ENCODE data around the gene CSF1.
"Not testable (repeated sequence)": the region's sequence is repeated elsewhere in the genome, so short reads cannot be mapped to it uniquely, and the experiment has no call there.

CSF1 gene, protein sequence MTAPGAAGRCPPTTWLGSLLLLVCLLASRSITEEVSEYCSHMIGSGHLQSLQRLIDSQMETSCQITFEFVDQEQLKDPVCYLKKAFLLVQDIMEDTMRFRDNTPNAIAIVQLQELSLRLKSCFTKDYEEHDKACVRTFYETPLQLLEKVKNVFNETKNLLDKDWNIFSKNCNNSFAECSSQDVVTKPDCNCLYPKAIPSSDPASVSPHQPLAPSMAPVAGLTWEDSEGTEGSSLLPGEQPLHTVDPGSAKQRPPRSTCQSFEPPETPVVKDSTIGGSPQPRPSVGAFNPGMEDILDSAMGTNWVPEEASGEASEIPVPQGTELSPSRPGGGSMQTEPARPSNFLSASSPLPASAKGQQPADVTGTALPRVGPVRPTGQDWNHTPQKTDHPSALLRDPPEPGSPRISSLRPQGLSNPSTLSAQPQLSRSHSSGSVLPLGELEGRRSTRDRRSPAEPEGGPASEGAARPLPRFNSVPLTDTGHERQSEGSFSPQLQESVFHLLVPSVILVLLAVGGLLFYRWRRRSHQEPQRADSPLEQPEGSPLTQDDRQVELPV

DNA sequence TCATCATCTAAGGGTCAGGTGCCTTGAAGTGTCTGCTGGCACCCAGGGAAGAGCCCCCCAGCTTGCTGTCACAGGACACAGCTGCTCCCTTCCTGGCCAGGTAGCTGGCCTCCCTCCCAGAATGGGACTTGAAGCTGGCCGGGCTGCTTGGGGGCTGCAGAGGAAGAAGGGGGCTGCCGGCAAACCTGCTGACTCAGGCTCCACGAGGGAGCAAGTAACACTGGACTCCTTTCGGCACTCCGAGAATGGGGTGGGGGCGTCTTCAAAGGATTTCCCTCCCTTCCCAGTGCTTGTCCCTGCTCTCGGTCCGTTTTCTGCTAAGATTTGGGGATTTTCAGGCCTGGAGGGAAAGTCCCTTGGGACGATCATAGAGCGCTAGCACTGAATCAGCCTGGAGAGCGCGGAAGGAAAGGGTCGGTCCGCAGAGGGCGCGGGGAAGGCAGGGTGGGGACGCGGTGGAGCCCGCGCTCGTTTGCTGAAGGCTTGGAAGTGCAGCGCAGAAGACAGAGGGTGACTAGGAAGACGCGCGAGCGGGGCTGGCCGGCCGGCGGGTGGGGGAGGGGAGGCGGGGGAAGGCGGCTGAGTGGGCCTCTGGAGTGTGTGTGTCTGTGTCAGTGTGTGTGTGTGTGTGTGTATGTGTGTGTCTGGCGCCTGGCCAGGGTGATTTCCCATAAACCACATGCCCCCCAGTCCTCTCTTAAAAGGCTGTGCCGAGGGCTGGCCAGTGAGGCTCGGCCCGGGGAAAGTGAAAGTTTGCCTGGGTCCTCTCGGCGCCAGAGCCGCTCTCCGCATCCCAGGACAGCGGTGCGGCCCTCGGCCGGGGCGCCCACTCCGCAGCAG, at the start of gene CSF1:
CSF1 (plus strand) TSS at position 727 of the 840 bp plus-strand sequence. CDS start 175 bp downstream, outside the sequence.
- peak; percentile 90 for DNase-seq (ENCODE audit: low read depth)
- TF ChIP-seq, protein P1, sequence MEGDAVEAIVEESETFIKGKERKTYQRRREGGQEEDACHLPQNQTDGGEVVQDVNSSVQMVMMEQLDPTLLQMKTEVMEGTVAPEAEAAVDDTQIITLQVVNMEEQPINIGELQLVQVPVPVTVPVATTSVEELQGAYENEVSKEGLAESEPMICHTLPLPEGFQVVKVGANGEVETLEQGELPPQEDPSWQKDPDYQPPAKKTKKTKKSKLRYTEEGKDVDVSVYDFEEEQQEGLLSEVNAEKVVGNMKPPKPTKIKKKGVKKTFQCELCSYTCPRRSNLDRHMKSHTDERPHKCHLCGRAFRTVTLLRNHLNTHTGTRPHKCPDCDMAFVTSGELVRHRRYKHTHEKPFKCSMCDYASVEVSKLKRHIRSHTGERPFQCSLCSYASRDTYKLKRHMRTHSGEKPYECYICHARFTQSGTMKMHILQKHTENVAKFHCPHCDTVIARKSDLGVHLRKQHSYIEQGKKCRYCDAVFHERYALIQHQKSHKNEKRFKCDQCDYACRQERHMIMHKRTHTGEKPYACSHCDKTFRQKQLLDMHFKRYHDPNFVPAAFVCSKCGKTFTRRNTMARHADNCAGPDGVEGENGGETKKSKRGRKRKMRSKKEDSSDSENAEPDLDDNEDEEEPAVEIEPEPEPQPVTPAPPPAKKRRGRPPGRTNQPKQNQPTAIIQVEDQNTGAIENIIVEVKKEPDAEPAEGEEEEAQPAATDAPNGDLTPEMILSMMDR (conservative IDR thresholded peaks at IDR 0.05; ENCODE audit: control insufficient read depth, insufficient read depth, low read depth, low read length): no peak
- H3K4me3 ChIP-seq (ENCODE audit: control insufficient read depth, low read depth, low read length): peak within 1 kb of the TSS; percentile 92

GRCh38 chr1:109861616-109862015, 49.0 kb upstream of the CSF1 start:
- H3K4me3 ChIP-seq (ENCODE audit: control insufficient read depth, low read depth, low read length); DNase-seq (ENCODE audit: low read depth): not testable (repeated sequence)

DNA sequence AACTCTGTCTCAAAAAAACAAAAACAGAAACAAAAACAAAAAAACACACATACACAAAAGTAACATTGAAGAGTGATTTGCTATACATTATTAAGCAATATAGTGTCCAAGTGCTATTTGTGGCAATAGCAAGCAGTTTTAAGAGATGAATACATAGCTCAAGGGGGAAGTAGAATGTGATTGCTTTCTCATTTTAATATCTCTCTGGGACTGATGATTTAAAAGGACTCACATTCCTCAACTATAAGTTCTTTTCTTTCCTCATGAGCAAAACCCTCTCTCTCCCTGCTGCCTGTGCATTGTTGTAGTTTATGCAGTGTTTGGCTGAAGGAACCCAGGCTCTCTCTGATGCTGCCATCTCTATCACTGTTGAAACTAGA, 47.0 kb upstream of the CSF1 start:
- H3K4me3 ChIP-seq (ENCODE audit: control insufficient read depth, low read depth, low read length): no peak overlapping the region
- peak; percentile 44 for DNase-seq (ENCODE audit: low read depth)
- TF ChIP-seq, protein P1 (conservative IDR thresholded peaks at IDR 0.05; ENCODE audit: control insufficient read depth, insufficient read depth, low read depth, low read length): no peak

GRCh38 chr1:109864047-109864822, 46.4 kb upstream of the CSF1 start:
- H3K4me3 ChIP-seq (ENCODE audit: control insufficient read depth, low read depth, low read length): no peak overlapping the region
- TF ChIP-seq, protein P1 (conservative IDR thresholded peaks at IDR 0.05; ENCODE audit: control insufficient read depth, insufficient read depth, low read depth, low read length): no peak
- peak; percentile 65 for DNase-seq (ENCODE audit: low read depth)

DNA sequence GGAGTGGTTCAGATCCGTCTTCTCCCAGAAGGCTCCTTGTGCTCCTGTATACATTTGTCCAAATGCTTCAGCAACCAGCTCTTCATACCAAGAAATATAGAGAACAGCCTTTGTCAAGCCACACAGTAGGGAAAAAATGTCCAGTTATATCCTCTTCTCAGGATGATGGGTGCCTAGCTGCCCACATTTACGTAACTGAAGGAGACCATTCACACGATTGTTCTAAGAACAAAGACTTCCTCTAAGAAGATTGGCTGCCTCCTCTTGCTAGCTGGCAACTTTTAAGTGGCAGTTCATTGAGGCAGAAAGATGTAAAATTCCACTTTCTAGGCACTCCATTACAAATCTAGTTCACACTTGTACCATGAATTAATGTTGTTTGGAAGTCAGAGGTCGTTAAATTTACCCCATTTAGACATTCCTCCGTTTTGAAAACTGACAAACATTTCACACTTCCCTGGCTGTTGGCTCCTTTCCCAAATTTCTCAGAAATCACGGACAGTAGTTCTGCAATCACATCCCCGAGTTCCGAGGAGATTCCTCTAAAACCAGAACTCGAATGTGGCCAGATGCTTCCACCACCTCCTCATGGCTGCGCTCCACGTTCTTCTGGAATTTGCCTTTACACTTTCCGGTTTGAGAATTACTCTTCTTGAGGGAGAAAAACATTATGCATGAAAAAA, 45.6 kb upstream of the CSF1 start:
- TF ChIP-seq, protein P1 (conservative IDR thresholded peaks at IDR 0.05; ENCODE audit: control insufficient read depth, insufficient read depth, low read depth, low read length): no peak

GRCh38 chr1:109866071-109866470, 44.6 kb upstream of the CSF1 start:
- TF ChIP-seq, protein P1 (conservative IDR thresholded peaks at IDR 0.05; ENCODE audit: control insufficient read depth, insufficient read depth, low read depth, low read length): no peak
- DNase-seq (ENCODE audit: low read depth): no peak
- no peak overlapping the region for H3K4me3 ChIP-seq (ENCODE audit: control insufficient read depth, low read depth, low read length)

More for the DNA sequence above, 45.6 kb upstream of the CSF1 start:
- peak; percentile 75 for DNase-seq (ENCODE audit: low read depth)
- no peak overlapping the region for H3K4me3 ChIP-seq (ENCODE audit: control insufficient read depth, low read depth, low read length)

Data from fibroblast of mammary gland (primary cell).